Lung (tissue), 12 donors: Measurements from ENCODE around the gene NSD2. TPM values are rescaled to one million over a fixed set of nuclear protein-coding genes. Genes with fewer than 3 reads are reported as not detected.

Experiments
- ATAC-seq: fragments of 200-7000 bp; cut with Tn5 transposase; one replicate; pipeline ENCODE4 v1.9.1; 2020; ENCODE audit warnings: moderate number of reproducible peaks; ENCODE audit not compliant: insufficient read depth, low FRiP score
- DNase-seq, 3 donors: peaks; one replicate each; pipeline ENCODE4 v3.0.0-alpha.2; 2013 to 2017
- H3K27ac ChIP-seq, 2 donors: one replicate each; pipeline ENCODE4 v1.5.1; 2013; ENCODE audit warnings: mild to moderate bottlenecking in 2 of 2, moderate library complexity in 2 of 2, control low read depth in 1 of 2, inconsistent platforms in 1 of 2, low read depth in 1 of 2, low read length in 1 of 2
- H3K27me3 ChIP-seq, 3 donors: one replicate each; pipeline ENCODE4 v1.5.1; 2013; ENCODE audit warnings: low read length in 2 of 3; ENCODE audit not compliant: control insufficient read depth in 3 of 3, insufficient read depth in 3 of 3
- H3K36me3 ChIP-seq, 4 donors: one replicate each; pipeline ENCODE4 v1.5.1; 2013; ENCODE audit warnings: low read length in 4 of 4, mild to moderate bottlenecking in 1 of 4, moderate library complexity in 1 of 4; ENCODE audit not compliant: control insufficient read depth in 4 of 4, insufficient read depth in 4 of 4
- H3K4me1 ChIP-seq, 5 donors: one replicate each; pipeline ENCODE4 v1.5.1; 2013; ENCODE audit warnings: low read length in 5 of 5, mild to moderate bottlenecking in 2 of 5, moderate library complexity in 1 of 5; ENCODE audit not compliant: control insufficient read depth in 5 of 5, insufficient read depth in 5 of 5
- H3K4me3 ChIP-seq: one replicate; pipeline ENCODE4 v1.5.1; 2013; ENCODE audit warnings: mild to moderate bottlenecking, control low read depth, moderate library complexity
- H3K9ac ChIP-seq, 2 donors: one replicate each; pipeline ENCODE4 v1.5.1; 2013; ENCODE audit warnings: low read length in 2 of 2, control low read depth in 1 of 2; ENCODE audit not compliant: insufficient read depth in 1 of 2
- H3K9me3 ChIP-seq, 4 donors: one replicate each; pipeline ENCODE4 v1.5.1; 2013; ENCODE audit warnings: low read length in 3 of 4, mild to moderate bottlenecking in 1 of 4, moderate library complexity in 1 of 4; ENCODE audit not compliant: control insufficient read depth in 4 of 4, insufficient read depth in 3 of 4
- WGBS, 2 donors: extraction: QIAGEN DNeasy Blood & Tissue Kit; methylation state at CpG; one replicate each; pipeline ENCODE4 v1.1.7; 2013; 5-methylcytosine and 5-hydroxymethylcytosine counted together
- polyA plus RNA-seq, 2 donors: library from polyadenylated mRNA; stranded (reverse); fragments of 200-250 nt; gene quantifications; one replicate each; pipeline ENCODE4 v1.2.1, GENCODE V29; 2013
- total RNA-seq, 2 donors: library from RNA; depleted of rRNA in 1 of 2; stranded (reverse); fragments of >200 nt in 1 of 2; gene quantifications; one replicate each; pipeline ENCODE4 v1.2.1, GENCODE V29; 2014 to 2021
- TF ChIP-seq, protein P1 (sequence below): IDR thresholded peaks from 2 replicates; pipeline ENCODE4 v1.5.1; 2012; ENCODE audit warnings: mild to moderate bottlenecking; ENCODE audit errors: control extremely low read depth, extremely low read depth
- donor health status: control.
- donor health status: control.
- donor health status: Bipolar disorder and iron deficiency.
- donor health status: healthy.
- donor health status: DM: yes; HTN: yes; CAD: no.

Gene NSD2
- total and polyA plus RNA-seq, 4 donors: 12.7 to 66.2 (median 28.3) TPM

DNA sequence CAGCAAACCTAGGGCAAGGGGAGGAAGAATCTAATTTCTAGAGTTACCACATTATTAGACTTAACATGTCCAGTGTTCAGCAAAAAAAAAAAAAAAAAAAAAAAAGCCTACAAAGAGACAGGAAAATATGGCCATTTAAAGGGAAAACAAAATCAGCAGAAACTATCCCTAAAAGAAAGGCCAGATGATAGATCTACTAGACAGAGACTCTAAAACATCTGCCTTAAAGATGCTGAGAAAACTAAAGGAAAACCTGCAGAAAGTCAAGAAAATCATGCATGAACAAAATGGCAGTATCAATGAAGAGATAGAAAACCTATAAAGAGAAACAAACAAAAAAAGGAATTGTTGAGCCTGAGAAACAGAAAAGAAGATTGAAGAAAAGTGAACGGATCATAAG lies 93.8 kb downstream of the NSD2 start:
- TF ChIP-seq, protein P1, sequence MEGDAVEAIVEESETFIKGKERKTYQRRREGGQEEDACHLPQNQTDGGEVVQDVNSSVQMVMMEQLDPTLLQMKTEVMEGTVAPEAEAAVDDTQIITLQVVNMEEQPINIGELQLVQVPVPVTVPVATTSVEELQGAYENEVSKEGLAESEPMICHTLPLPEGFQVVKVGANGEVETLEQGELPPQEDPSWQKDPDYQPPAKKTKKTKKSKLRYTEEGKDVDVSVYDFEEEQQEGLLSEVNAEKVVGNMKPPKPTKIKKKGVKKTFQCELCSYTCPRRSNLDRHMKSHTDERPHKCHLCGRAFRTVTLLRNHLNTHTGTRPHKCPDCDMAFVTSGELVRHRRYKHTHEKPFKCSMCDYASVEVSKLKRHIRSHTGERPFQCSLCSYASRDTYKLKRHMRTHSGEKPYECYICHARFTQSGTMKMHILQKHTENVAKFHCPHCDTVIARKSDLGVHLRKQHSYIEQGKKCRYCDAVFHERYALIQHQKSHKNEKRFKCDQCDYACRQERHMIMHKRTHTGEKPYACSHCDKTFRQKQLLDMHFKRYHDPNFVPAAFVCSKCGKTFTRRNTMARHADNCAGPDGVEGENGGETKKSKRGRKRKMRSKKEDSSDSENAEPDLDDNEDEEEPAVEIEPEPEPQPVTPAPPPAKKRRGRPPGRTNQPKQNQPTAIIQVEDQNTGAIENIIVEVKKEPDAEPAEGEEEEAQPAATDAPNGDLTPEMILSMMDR: no peak
- Histone ChIP-seq H3K4me3 (no peak overlapping the region), H3K36me3 (peaks cover 6 to 35% (median 26%) of the 10 kb centered on the region in 4 donors), H3K9ac (no peak overlapping the region), H3K4me1 (no peaks in the 10 kb centered on the region), H3K27ac (no peak overlapping the region), H3K9me3 (no peaks in the 10 kb centered on the region), H3K27me3 (no peaks in the 10 kb centered on the region)
- WGBS, 2 donors: 98 to 100% methylated on average over 1 of the region's 1 CpG
- DNase-seq (no peak), ATAC-seq (no peak)

DNA sequence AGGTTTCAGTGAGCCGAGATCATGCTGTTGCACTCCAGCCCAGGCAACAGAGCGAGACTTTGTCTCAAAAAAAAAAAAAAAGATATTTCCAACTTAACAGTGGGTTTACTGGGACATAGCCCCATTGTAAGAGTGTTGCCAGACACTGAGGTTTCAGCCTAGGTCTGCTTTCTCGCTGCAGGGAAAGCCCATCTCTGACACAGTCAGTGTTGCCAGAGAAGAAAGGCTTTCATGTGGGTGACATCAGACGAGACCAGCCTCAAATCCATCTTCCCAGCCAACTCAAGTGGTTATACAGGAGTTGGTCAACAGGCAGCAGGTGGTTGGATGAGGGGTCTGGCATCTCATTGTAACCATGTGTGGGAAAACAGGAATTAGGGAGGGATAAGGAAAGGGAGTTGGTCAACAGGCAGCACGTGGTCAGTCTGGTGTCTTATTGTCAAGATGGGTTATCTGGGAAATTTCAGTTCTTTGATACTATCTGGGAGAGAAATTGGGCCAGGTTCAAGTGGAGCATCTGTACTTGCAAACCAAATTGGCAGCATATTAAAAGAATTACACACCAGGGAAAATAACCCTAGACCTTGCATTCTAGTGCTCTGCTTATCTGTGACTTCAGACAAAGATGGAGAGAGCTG lies 96.4 kb downstream of the NSD2 start:
- WGBS, 2 donors: 85 to 87% methylated on average over 5 of the region's 5 CpGs
- peaks cover 0 to 20% (median 15%) of the 10 kb centered on the region in 4 donors for H3K36me3 ChIP-seq
- no peaks in the 10 kb centered on the region for H3K4me1 ChIP-seq

GRCh38 chr4:1968686-1969295 lies 97.6 kb downstream of the NSD2 start:
- WGBS, 2 donors: 92 to 94% methylated on average over 7 of the region's 7 CpGs
- H3K4me1 ChIP-seq: no peaks in the 10 kb centered on the region
- DNase-seq (no peak), ATAC-seq (no peak)
- TF ChIP-seq, protein P1: no peak
- H3K27ac ChIP-seq: no peak overlapping the region
- peaks cover 0 to 20% (median 16%) of the 10 kb centered on the region in 4 donors for H3K36me3 ChIP-seq
- no peak overlapping the region for H3K9ac ChIP-seq
- no peaks in the 10 kb centered on the region for H3K9me3 ChIP-seq
- no peak overlapping the region for H3K4me3 ChIP-seq
- no peaks in the 10 kb centered on the region for H3K27me3 ChIP-seq

More for the DNA sequence above, 96.4 kb downstream of the NSD2 start:
- ATAC-seq (no peak), DNase-seq (no peak)
- Histone ChIP-seq H3K27ac (no peak overlapping the region), H3K9me3 (no peaks in the 10 kb centered on the region), H3K4me3 (no peak overlapping the region), H3K9ac (no peak overlapping the region), H3K27me3 (no peaks in the 10 kb centered on the region)
- TF ChIP-seq, protein P1: no peak
